HCT116 (cell line): ENCODE measurements around the gene TMEM131. TPM values are rescaled to one million over a fixed set of nuclear protein-coding genes. Genes with fewer than 3 reads are reported as not detected.

ENCODE experiments used
- ATAC-seq: fragments of 200-7000 bp; cut with Tn5 transposase; 2 replicates; pipeline ENCODE4 v1.9.1; 2020; ENCODE audit warnings: mild to moderate bottlenecking, moderate library complexity
- BruUV-seq: library from RNA; stranded (reverse); fragments of 400-500 nt; replicated peaks from 2 replicates; lab custom pipeline; 2021; lab: Mats Ljungman, UMichigan
- CTCF ChIA-PET: fragments of 300-600 bp; sonication (Branson Sonifier 250); formaldehyde crosslinking; loops from one replicate; lab custom pipeline; 2021; ENCODE audit warnings: antibody characterized with exemption; lab: Charles Lee
- POLR2A ChIA-PET: fragments of 300-600, 350-600 bp; sonication (Branson Sonifier 250); formaldehyde crosslinking; loops from one replicate; lab custom pipeline; 2021; ENCODE audit warnings: antibody characterized with exemption; lab: Charles Lee
- RAD21 ChIA-PET, 2 experiments: fragments of 300-600 bp; sonication (Branson Sonifier 250); formaldehyde crosslinking; loops; one replicate each; lab custom pipeline; 2023; ENCODE audit warnings: low total read pairs in 2 of 2; ENCODE audit not compliant: uncharacterized antibody in 2 of 2, unreplicated experiment in 2 of 2, low non-redundant PET in 1 of 2; lab: Charles Lee
- DNase-seq: peaks from one replicate; pipeline ENCODE4 v3.0.0-alpha.2; 2010; ENCODE audit warnings: low read depth, low spot score
- H2AFZ ChIP-seq: fragments of 200-600 bp; shearing (Covaris generic), sonication (generic); 2 replicates; pipeline ENCODE4 v1.6.1; 2017; ENCODE audit warnings: low read depth, mixed run types, mixed read lengths, antibody characterized with exemption, low read length; ENCODE audit not compliant: poor library complexity, severe bottlenecking
- H3K27ac ChIP-seq: 2 replicates; pipeline ENCODE4 v1.5.1; 2012; ENCODE audit warnings: low read depth, low read length
- H3K27me3 ChIP-seq: fragments of 200-600 bp; sonication (generic); 2 replicates; pipeline ENCODE4 v1.6.1; 2016; ENCODE audit warnings: mixed run types, low read length, mixed read lengths; ENCODE audit not compliant: insufficient read depth
- H3K36me3 ChIP-seq, 2 experiments: fragments of 200-500 bp in 1 of 2; fragments of 200-600 bp in 1 of 2; sonication (Bioruptor generic) in 1 of 2; sonication (generic) in 1 of 2; 2 replicates each; pipeline versions ENCODE4 v1.5.1 to v1.6.1; 2014 to 2016; ENCODE audit warnings: low read length in 2 of 2, inconsistent platforms in 1 of 2, mixed read lengths in 1 of 2, mixed run types in 1 of 2; ENCODE audit not compliant: insufficient read depth in 2 of 2, control insufficient read depth in 1 of 2
- H3K4me1 ChIP-seq, 2 experiments: fragments of 200-600 bp in 1 of 2; sonication (generic) in 1 of 2; 2 replicates each; pipeline versions ENCODE4 v1.5.1 to v1.6.1; 2012 to 2017; ENCODE audit warnings: low read length in 2 of 2, inconsistent platforms in 1 of 2, mild to moderate bottlenecking in 1 of 2, mixed read lengths in 1 of 2, mixed run types in 1 of 2, moderate library complexity in 1 of 2; ENCODE audit not compliant: insufficient read depth in 2 of 2, control insufficient read depth in 1 of 2
- H3K4me2 ChIP-seq: fragments of 200-600 bp; sonication (generic); 2 replicates; pipeline ENCODE4 v1.6.1; 2017; ENCODE audit warnings: mixed run types, low read length, mixed read lengths
- H3K4me3 ChIP-seq, 2 experiments: fragments of 200-600 bp in 1 of 2; sonication (generic) in 1 of 2; replicated peaks in 1 of 2; 2 replicates each; pipeline ENCODE4 v1.5.1; 2011 to 2016; ENCODE audit warnings: low read length in 2 of 2, control low read depth in 1 of 2, low read depth in 1 of 2, mild to moderate bottlenecking in 1 of 2, mixed read lengths in 1 of 2, mixed run types in 1 of 2
- H3K79me2 ChIP-seq: fragments of 200-600 bp; sonication (generic); 2 replicates; pipeline ENCODE4 v1.6.1; 2017; ENCODE audit warnings: mild to moderate bottlenecking, mixed run types, low read length, moderate library complexity, mixed read lengths; ENCODE audit not compliant: insufficient read depth
- H3K9ac ChIP-seq: fragments of 200-600 bp; sonication (generic); 2 replicates; pipeline ENCODE4 v1.6.1; 2016; ENCODE audit warnings: low read length, mixed read lengths
- H3K9me2 ChIP-seq: fragments of 200-600 bp; sonication (generic), shearing (Covaris generic); 2 replicates; pipeline ENCODE4 v1.6.1; 2017; ENCODE audit warnings: mixed run types, mild to moderate bottlenecking, moderate library complexity; ENCODE audit not compliant: insufficient read depth
- H3K9me3 ChIP-seq, 2 experiments: fragments of 200-500 bp in 1 of 2; fragments of 200-600 bp in 1 of 2; sonication (Bioruptor generic) in 1 of 2; sonication (generic) in 1 of 2; 2 replicates each; pipeline ENCODE4 v1.6.1; 2014 to 2017; ENCODE audit warnings: low read length in 2 of 2, mixed read lengths in 2 of 2, inconsistent platforms in 1 of 2, low read depth in 1 of 2, mild to moderate bottlenecking in 1 of 2, mixed run types in 1 of 2, moderate library complexity in 1 of 2; ENCODE audit not compliant: control insufficient read depth in 1 of 2, insufficient read depth in 1 of 2
- H4K20me1 ChIP-seq: fragments of 200-600 bp; sonication (generic), shearing (Covaris generic); 2 replicates; pipeline ENCODE4 v1.6.1; 2017; ENCODE audit warnings: mixed run types, mild to moderate bottlenecking, moderate library complexity; ENCODE audit not compliant: insufficient read depth
- CBX3 ChIP-seq: IDR thresholded peaks from 2 replicates; pipeline ENCODE4 v1.6.1; 2012; ENCODE audit warnings: low read depth
- EGR1 ChIP-seq: IDR thresholded peaks from 2 replicates; pipeline ENCODE4 v1.6.1; 2012; ENCODE audit warnings: low read depth
- ELF1 ChIP-seq: IDR thresholded peaks from 2 replicates; pipeline ENCODE4 v1.6.1; 2012; ENCODE audit warnings: low read depth, borderline replicate concordance
- EZH2 ChIP-seq: fragments of 200-600 bp; sonication (generic); IDR thresholded peaks from 2 replicates; pipeline ENCODE4 v1.6.1; 2017; ENCODE audit warnings: antibody characterized with exemption, mixed run types
- FOSL1 ChIP-seq: IDR thresholded peaks from 2 replicates; pipeline ENCODE4 v1.6.1; 2012; ENCODE audit warnings: low read depth
- JUND ChIP-seq: IDR thresholded peaks from 2 replicates; pipeline ENCODE4 v1.6.1; 2012
- RAD21 ChIP-seq: IDR thresholded peaks from 2 replicates; pipeline ENCODE4 v1.6.1; 2012; ENCODE audit warnings: low read depth, mild to moderate bottlenecking
- SRF ChIP-seq: IDR thresholded peaks from 2 replicates; pipeline ENCODE4 v1.6.1; 2012; ENCODE audit warnings: low read depth
- TCF7L2 ChIP-seq: IDR thresholded peaks from 2 replicates; pipeline ENCODE4 v1.7.0; 2011; ENCODE audit warnings: borderline replicate concordance, inconsistent platforms; ENCODE audit not compliant: insufficient read depth, insufficient read length; ENCODE audit errors: extremely low read depth
- YY1 ChIP-seq: IDR thresholded peaks from 2 replicates; pipeline ENCODE4 v1.6.1; 2011; ENCODE audit warnings: low read length, low read depth, moderate library complexity, mild to moderate bottlenecking; ENCODE audit not compliant: insufficient replicate concordance; ENCODE audit errors: extremely low read depth
- ZFX ChIP-seq: fragments of 450-650 bp; IDR thresholded peaks from 2 replicates; pipeline ENCODE4 v1.6.1; 2017
- ZNF274 ChIP-seq: fragments of 200-500 bp; sonication (Bioruptor generic); IDR thresholded peaks from 2 replicates; pipeline ENCODE4 v1.6.1; 2014; ENCODE audit warnings: mild to moderate bottlenecking, low read depth, low read length, inconsistent platforms
- intact Hi-C: fragments of 100-400 bp; cut with micrococcal nuclease; formaldehyde crosslinking; loops from 2 replicates; pipeline ENCODE4 v1.10.0; 2022
- total RNA-seq: library from RNA; stranded (reverse); gene quantifications from one replicate; pipeline ENCODE4 v1.2.1, GENCODE V29; 2021; ENCODE audit not compliant: unreplicated experiment
- TF ChIP-seq, protein P1 (sequence below): IDR thresholded peaks from 2 replicates; pipeline ENCODE4 v1.6.1; 2012; ENCODE audit warnings: low read depth
- TF ChIP-seq, protein P2 (sequence below): IDR thresholded peaks from 2 replicates; pipeline ENCODE4 v1.6.1; 2011; ENCODE audit warnings: mild to moderate bottlenecking, low read length, moderate library complexity; ENCODE audit not compliant: insufficient replicate concordance; ENCODE audit errors: extremely low read depth
- TF ChIP-seq, protein P3 (sequence below), 3 experiments: fragments of 200-600 bp in 1 of 3; sonication (generic) in 1 of 3; IDR thresholded peaks in 2 of 3; conservative IDR thresholded peaks in 1 of 3; 2 replicates each; pipeline ENCODE4 v1.5.1; 2012 to 2017; ENCODE audit warnings: low read depth in 2 of 3, low read length in 2 of 3, antibody characterized with exemption in 1 of 3, borderline replicate concordance in 1 of 3, control low read depth in 1 of 3, mild to moderate bottlenecking in 1 of 3, mixed read lengths in 1 of 3, mixed run types in 1 of 3, moderate library complexity in 1 of 3; ENCODE audit not compliant: insufficient read depth in 1 of 3

Gene TMEM131
- total RNA-seq, 1 experiment from 2014 or later: 51.5 TPM

DNA sequence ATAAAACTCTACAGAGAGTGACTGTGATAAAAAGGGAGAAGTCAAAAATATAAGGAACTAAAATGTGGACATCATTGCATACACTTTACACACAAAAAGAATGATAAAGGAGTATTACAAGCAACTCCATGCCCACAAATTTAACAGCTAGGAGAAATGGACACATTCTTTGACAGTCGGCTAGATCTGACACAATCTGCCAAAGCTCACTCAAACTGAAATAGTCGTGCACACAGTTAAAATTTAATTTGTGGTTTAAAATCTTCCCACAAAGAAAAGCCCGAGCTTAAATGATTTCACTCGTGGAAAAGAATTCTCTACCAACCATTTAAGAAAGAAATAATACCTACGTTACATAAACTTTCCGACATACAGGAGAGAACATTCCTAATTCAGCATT, 149.9 kb downstream of the TMEM131 start:
- H3K9me3 ChIP-seq: no peaks in the 10 kb centered on the region
- H3K9me2 ChIP-seq: no peaks in the 10 kb centered on the region
- DNase-seq (no peak), ATAC-seq (no peak)
- H4K20me1 ChIP-seq: no peaks in the 10 kb centered on the region
- no peak overlapping the region for H3K4me3 ChIP-seq
- no peak overlapping the region for H3K27ac ChIP-seq
- no peaks in the 10 kb centered on the region for H3K36me3 ChIP-seq
- CTCF ChIA-PET: no interaction called here
- peaks cover 13% of the 10 kb centered on the region in 2 experiments; a peak in 3 of 4 replicates for H3K4me1 ChIP-seq
- intact Hi-C loops: no loop called here
- RAD21 ChIA-PET: no interaction called here
- POLR2A ChIA-PET: interaction anchor here (0.6 kb wide), 1 partner anchor 8 kb away, joined by 5 read pairs; no protein-coding TSS in a partner anchor
- H3K79me2 ChIP-seq: peaks cover 48% of the 10 kb centered on the region
- H3K9ac ChIP-seq: no peak overlapping the region
- no peak overlapping the region for H2AFZ ChIP-seq
- H3K27me3 ChIP-seq: no peaks in the 10 kb centered on the region
- BruUV-seq: no TSS peak
- no peak for TF ChIP-seq RAD21
- TF ChIP-seq ELF1: no peak
- TF ChIP-seq YY1: no peak
- no peak for TF ChIP-seq TCF7L2
- no peak for TF ChIP-seq FOSL1
- TF ChIP-seq, protein P1, sequence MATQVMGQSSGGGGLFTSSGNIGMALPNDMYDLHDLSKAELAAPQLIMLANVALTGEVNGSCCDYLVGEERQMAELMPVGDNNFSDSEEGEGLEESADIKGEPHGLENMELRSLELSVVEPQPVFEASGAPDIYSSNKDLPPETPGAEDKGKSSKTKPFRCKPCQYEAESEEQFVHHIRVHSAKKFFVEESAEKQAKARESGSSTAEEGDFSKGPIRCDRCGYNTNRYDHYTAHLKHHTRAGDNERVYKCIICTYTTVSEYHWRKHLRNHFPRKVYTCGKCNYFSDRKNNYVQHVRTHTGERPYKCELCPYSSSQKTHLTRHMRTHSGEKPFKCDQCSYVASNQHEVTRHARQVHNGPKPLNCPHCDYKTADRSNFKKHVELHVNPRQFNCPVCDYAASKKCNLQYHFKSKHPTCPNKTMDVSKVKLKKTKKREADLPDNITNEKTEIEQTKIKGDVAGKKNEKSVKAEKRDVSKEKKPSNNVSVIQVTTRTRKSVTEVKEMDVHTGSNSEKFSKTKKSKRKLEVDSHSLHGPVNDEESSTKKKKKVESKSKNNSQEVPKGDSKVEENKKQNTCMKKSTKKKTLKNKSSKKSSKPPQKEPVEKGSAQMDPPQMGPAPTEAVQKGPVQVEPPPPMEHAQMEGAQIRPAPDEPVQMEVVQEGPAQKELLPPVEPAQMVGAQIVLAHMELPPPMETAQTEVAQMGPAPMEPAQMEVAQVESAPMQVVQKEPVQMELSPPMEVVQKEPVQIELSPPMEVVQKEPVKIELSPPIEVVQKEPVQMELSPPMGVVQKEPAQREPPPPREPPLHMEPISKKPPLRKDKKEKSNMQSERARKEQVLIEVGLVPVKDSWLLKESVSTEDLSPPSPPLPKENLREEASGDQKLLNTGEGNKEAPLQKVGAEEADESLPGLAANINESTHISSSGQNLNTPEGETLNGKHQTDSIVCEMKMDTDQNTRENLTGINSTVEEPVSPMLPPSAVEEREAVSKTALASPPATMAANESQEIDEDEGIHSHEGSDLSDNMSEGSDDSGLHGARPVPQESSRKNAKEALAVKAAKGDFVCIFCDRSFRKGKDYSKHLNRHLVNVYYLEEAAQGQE: no peak
- TF ChIP-seq, protein P2, sequence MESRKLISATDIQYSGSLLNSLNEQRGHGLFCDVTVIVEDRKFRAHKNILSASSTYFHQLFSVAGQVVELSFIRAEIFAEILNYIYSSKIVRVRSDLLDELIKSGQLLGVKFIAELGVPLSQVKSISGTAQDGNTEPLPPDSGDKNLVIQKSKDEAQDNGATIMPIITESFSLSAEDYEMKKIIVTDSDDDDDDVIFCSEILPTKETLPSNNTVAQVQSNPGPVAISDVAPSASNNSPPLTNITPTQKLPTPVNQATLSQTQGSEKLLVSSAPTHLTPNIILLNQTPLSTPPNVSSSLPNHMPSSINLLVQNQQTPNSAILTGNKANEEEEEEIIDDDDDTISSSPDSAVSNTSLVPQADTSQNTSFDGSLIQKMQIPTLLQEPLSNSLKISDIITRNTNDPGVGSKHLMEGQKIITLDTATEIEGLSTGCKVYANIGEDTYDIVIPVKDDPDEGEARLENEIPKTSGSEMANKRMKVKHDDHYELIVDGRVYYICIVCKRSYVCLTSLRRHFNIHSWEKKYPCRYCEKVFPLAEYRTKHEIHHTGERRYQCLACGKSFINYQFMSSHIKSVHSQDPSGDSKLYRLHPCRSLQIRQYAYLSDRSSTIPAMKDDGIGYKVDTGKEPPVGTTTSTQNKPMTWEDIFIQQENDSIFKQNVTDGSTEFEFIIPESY: no peak
- no peak for TF ChIP-seq EZH2
- no peak for TF ChIP-seq ZFX
- no peak for TF ChIP-seq EGR1
- no peak for TF ChIP-seq SRF
- TF ChIP-seq CBX3: no peak
- TF ChIP-seq JUND: no peak
- TF ChIP-seq, protein P3, sequence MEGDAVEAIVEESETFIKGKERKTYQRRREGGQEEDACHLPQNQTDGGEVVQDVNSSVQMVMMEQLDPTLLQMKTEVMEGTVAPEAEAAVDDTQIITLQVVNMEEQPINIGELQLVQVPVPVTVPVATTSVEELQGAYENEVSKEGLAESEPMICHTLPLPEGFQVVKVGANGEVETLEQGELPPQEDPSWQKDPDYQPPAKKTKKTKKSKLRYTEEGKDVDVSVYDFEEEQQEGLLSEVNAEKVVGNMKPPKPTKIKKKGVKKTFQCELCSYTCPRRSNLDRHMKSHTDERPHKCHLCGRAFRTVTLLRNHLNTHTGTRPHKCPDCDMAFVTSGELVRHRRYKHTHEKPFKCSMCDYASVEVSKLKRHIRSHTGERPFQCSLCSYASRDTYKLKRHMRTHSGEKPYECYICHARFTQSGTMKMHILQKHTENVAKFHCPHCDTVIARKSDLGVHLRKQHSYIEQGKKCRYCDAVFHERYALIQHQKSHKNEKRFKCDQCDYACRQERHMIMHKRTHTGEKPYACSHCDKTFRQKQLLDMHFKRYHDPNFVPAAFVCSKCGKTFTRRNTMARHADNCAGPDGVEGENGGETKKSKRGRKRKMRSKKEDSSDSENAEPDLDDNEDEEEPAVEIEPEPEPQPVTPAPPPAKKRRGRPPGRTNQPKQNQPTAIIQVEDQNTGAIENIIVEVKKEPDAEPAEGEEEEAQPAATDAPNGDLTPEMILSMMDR (IDR thresholded peaks at IDR 0.05 in 2 of 3, conservative IDR thresholded peaks at IDR 0.05 in 1 of 3; ENCODE audit: borderline replicate concordance in 1 of 3, insufficient read depth in 1 of 3, low read depth in 2 of 3, low read length in 2 of 3): no peak
- no peak for TF ChIP-seq ZNF274
- TF ChIP-seq, all 23 proteins: peak for 0
- no peak overlapping the region for H3K4me2 ChIP-seq
